Gastrocnemius medialis (tissue), 4 donors: ENCODE results near the gene NPEPL1. TPM values are rescaled to one million over a fixed set of nuclear protein-coding genes. Genes with fewer than 3 reads are reported as not detected.

Experiments used
- ATAC-seq, 2 donors: fragments of 150-250 bp; one replicate each; pipeline ENCODE4 v1.9.1; 2016
- DNase-seq, 2 donors: peaks; one replicate each; pipeline ENCODE4 v3.0.0-alpha.2; 2019
- H3K27ac ChIP-seq, 4 donors: fragments of 200-600 bp; sonication (generic); 1 replicate in 1 of 4; 2 replicates in 3 of 4; pipeline ENCODE4 v1.5.1; 2016 to 2018; ENCODE audit warnings: mild to moderate bottlenecking in 2 of 4, moderate library complexity in 1 of 4
- H3K27me3 ChIP-seq, 3 donors: fragments of 200-600 bp; sonication (generic) in 2 of 3; 1 replicate in 1 of 3; 2 replicates in 2 of 3; pipeline versions ENCODE4 v1.5.1 to v1.6.0; 2016 to 2019; ENCODE audit warnings: mild to moderate bottlenecking in 1 of 3, moderate library complexity in 1 of 3
- H3K36me3 ChIP-seq, 2 donors: fragments of 200-600 bp; sonication (generic) in 1 of 2; one replicate each; pipeline ENCODE4 v1.5.1; 2017 to 2018
- H3K4me1 ChIP-seq, 2 donors: fragments of 200-600 bp; sonication (generic) in 1 of 2; one replicate each; pipeline ENCODE4 v1.5.1; 2016 to 2017; ENCODE audit warnings: mild to moderate bottlenecking in 2 of 2
- H3K4me3 ChIP-seq, 4 donors: fragments of 200-600 bp; sonication (generic) in 3 of 4; 1 replicate in 1 of 4; 2 replicates in 3 of 4; pipeline ENCODE4 v1.5.1; 2016 to 2019; ENCODE audit warnings: mild to moderate bottlenecking in 2 of 4
- H3K9me3 ChIP-seq, 3 donors: fragments of 200-600 bp; sonication (generic) in 2 of 3; 1 replicate in 1 of 3; 2 replicates in 2 of 3; pipeline ENCODE4 v1.5.1; 2016 to 2019
- CTCF ChIP-seq, 5 experiments: fragments of 450-650 bp in 3 of 5; fragments of 200-600 bp in 2 of 5; sonication (generic) in 2 of 5; IDR thresholded peaks in 4 of 5; conservative IDR thresholded peaks in 1 of 5; 1 replicate in 4 of 5; 2 replicates in 1 of 5; pipeline ENCODE4 v1.5.1; 2016 to 2019; ENCODE audit warnings: antibody characterized with exemption in 5 of 5, mild to moderate bottlenecking in 3 of 5, moderate library complexity in 3 of 5
- POLR2A ChIP-seq, 2 donors: fragments of 450-650 bp; IDR thresholded peaks; one replicate each; pipeline ENCODE4 v1.6.1; 2017; ENCODE audit warnings: antibody characterized with exemption in 2 of 2, mild to moderate bottlenecking in 2 of 2, moderate library complexity in 2 of 2
- in situ Hi-C, 4 donors: fragments of 200-750 bp; cut with MboI; loops; one replicate each; pipeline versions ENCODE4 v1.15.0 to v1.8.0; 2017; ENCODE audit warnings: low sequenced_read_pairs in 4 of 4
- intact Hi-C: fragments of 100-400 bp; cut with DNase I; formaldehyde crosslinking; loops from one replicate; pipeline ENCODE4 v1.15.1; 2023; ENCODE audit warnings: low total_unique reads
- total RNA-seq, 4 donors: library from RNA; depleted of rRNA; stranded (reverse); fragments of >200 nt; gene quantifications; one replicate each; pipeline versions ENCODE4 v1.1.0 to v1.2.3, GENCODE V29; 2016

NPEPL1 gene
- total RNA-seq, 4 donors from 2014 or later, result 18.1 to 51.5 (median 34.3) TPM

GRCh38 chr20:58710481-58711265 lies 18.1 kb downstream of the NPEPL1 start:
- TF ChIP-seq CTCF (IDR thresholded peaks at IDR 0.05 in 4 of 5, conservative IDR thresholded peaks at IDR 0.05 in 1 of 5) (no peak), POLR2A (IDR thresholded peaks at IDR 0.05) (no peak)
- no peaks in the 10 kb centered on the region for H3K27me3 ChIP-seq
- peaks cover 0 to 6% of the 10 kb centered on the region in 2 donors for H3K36me3 ChIP-seq
- no peak overlapping the region for H3K27ac ChIP-seq
- H3K9me3 ChIP-seq, result no peaks in the 10 kb centered on the region
- in situ Hi-C loops, result no loop called here
- no peak for ATAC-seq
- intact Hi-C loops, result no loop called here
- no peak overlapping the region for H3K4me3 ChIP-seq
- DNase-seq, result no peak
- no peaks in the 10 kb centered on the region for H3K4me1 ChIP-seq

- Histone ChIP-seq H3K4me1 (no peaks in the 10 kb centered on the region), H3K27ac (no peak overlapping the region), H3K9me3 (no peaks in the 10 kb centered on the region), H3K36me3 (peaks cover 0 to 6% of the 10 kb centered on the region in 2 donors), H3K4me3 (no peak overlapping the region), H3K27me3 (no peaks in the 10 kb centered on the region)
- intact Hi-C loops (no loop called here), in situ Hi-C loops (no loop called here)
- DNase-seq (no peak), ATAC-seq (no peak)
- TF ChIP-seq CTCF (IDR thresholded peaks at IDR 0.05 in 4 of 5, conservative IDR thresholded peaks at IDR 0.05 in 1 of 5) (no peak), POLR2A (IDR thresholded peaks at IDR 0.05) (no peak)
Observed at GRCh38 chr20:58711266-58712051, 18.9 kb downstream of the NPEPL1 start.

- H3K4me1 ChIP-seq, result no peaks in the 10 kb centered on the region
- DNase-seq (peak in 1 of 2 donors; percentile 9), ATAC-seq (no peak)
- no peak for TF ChIP-seq CTCF (IDR thresholded peaks at IDR 0.05 in 4 of 5, conservative IDR thresholded peaks at IDR 0.05 in 1 of 5)
- no peak for TF ChIP-seq POLR2A (IDR thresholded peaks at IDR 0.05)
- H3K27me3 ChIP-seq, result no peaks in the 10 kb centered on the region
- intact Hi-C loops (no loop called here), in situ Hi-C loops (no loop called here)
- H3K27ac ChIP-seq, result no peak overlapping the region
- no peak overlapping the region for H3K4me3 ChIP-seq
- no peaks in the 10 kb centered on the region for H3K9me3 ChIP-seq
- peaks cover 0 to 6% of the 10 kb centered on the region in 2 donors for H3K36me3 ChIP-seq
Observed at GRCh38 chr20:58712151-58712791, 19.7 kb downstream of the NPEPL1 start.

GRCh38 chr20:58712806-58713731 lies 20.5 kb downstream of the NPEPL1 start:
- H3K36me3 ChIP-seq, result peaks cover 0 to 6% of the 10 kb centered on the region in 2 donors
- no peaks in the 10 kb centered on the region for H3K27me3 ChIP-seq
- intact Hi-C loops (no loop called here), in situ Hi-C loops (no loop called here)
- no peak for ATAC-seq
- TF ChIP-seq CTCF (IDR thresholded peaks at IDR 0.05 in 4 of 5, conservative IDR thresholded peaks at IDR 0.05 in 1 of 5), result no peak
- no peak for TF ChIP-seq POLR2A (IDR thresholded peaks at IDR 0.05)
- H3K4me3 ChIP-seq, result no peak overlapping the region
- no peak for DNase-seq
- H3K27ac ChIP-seq, result no peak overlapping the region
- no peaks in the 10 kb centered on the region for H3K4me1 ChIP-seq
- no peaks in the 10 kb centered on the region for H3K9me3 ChIP-seq
